Measurements from ENCODE around the gene CENPN.
A peak's percentile ranks its signal among the peaks of the same experiment; 100 is the strongest.

The CENPN gene

DNA sequence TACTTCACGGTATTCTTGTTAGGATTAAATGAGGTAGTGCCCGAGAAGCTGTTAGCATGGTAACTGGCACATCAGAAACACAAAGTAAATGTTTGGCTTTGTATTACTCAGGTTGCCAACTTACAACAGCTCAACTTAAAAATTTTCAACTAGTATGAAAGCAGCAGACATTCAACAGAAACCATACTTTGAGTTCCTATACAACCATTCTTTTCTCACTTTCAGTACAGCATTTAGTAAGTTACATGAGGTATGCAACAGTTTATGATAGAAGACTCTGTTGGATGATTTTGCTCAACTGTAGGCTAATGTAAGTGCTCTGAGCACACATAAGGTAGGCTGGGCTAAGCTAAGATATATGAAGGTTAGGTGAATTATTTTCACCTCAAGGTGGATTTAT, 7.7 kb downstream of the CENPN start:
- Histone ChIP-seq H4K20me1 (peaks cover 11% of the 10 kb centered on the region; the same call in 1 of the 2 replicates), H3K36me3 (peaks cover 95% of the 10 kb centered on the region), H3K27me3 (no peaks in the 10 kb centered on the region), H3K4me3 (no peak overlapping the region), H3K9me3 (no peaks in the 10 kb centered on the region), H3K9ac (no peak overlapping the region), H3K27ac (no peak overlapping the region), H3K4me2 (no peak overlapping the region), H3K4me1 (no peaks in the 10 kb centered on the region)
- no peak for TF ChIP-seq Cebpa-rat (IDR thresholded peaks at IDR 0.05)

DNA sequence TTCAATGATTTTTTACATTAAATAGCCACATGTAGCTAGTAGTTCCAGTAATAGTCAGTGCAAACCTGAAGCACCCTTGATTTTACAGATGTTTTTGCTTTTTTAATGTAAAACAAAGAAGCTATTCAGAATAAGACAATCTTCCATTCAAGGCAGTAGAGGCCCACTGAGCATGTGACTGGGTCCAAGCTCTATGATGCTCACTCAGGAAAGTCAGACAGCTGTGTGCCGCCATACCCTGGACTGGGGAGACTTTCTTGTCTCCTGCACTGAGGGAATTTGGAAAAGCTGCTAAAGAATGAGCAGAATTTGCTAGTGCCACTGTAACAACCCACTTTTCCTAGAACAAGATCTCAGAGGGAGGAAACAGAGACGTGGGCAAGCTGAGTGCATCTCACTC, 11.5 kb downstream of the CENPN start:
- Histone ChIP-seq H3K27ac (no peak overlapping the region), H3K4me2 (no peak overlapping the region), H3K9ac (no peak overlapping the region), H3K9me3 (no peaks in the 10 kb centered on the region), H3K27me3 (no peaks in the 10 kb centered on the region), H4K20me1 (no peaks in the 10 kb centered on the region), H3K4me1 (no peaks in the 10 kb centered on the region), H3K4me3 (no peak overlapping the region), H3K36me3 (peaks cover 98% of the 10 kb centered on the region)
- TF ChIP-seq Cebpa-rat (IDR thresholded peaks at IDR 0.05), result no peak

DNA sequence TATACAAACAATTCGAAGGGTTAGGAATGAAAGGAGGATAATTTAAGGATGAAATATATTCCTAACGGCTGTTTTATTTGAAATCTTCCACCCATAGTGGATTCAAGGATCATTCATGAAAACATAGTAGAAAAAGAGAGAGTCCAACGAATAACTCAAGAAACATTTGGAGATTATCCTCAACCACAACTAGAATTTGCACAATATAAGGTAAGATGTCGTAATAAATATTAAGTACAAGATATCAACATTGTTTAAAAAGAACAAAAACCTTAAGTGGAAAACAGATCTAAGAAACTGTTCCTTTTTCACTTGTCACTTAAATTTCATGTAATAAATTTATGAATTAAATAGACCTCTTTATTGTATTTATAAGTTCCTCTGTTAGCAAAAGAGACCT, 19.4 kb downstream of the CENPN start:
- Histone ChIP-seq H3K4me3 (no peak overlapping the region), H3K9ac (no peak overlapping the region), H3K9me3 (no peaks in the 10 kb centered on the region), H3K27me3 (no peaks in the 10 kb centered on the region), H3K4me2 (no peak overlapping the region), H4K20me1 (no peaks in the 10 kb centered on the region), H3K36me3 (peaks cover 90% of the 10 kb centered on the region), H3K27ac (no peak overlapping the region), H3K4me1 (no peaks in the 10 kb centered on the region)
- TF ChIP-seq Cebpa-rat (IDR thresholded peaks at IDR 0.05), result no peak

DNA sequence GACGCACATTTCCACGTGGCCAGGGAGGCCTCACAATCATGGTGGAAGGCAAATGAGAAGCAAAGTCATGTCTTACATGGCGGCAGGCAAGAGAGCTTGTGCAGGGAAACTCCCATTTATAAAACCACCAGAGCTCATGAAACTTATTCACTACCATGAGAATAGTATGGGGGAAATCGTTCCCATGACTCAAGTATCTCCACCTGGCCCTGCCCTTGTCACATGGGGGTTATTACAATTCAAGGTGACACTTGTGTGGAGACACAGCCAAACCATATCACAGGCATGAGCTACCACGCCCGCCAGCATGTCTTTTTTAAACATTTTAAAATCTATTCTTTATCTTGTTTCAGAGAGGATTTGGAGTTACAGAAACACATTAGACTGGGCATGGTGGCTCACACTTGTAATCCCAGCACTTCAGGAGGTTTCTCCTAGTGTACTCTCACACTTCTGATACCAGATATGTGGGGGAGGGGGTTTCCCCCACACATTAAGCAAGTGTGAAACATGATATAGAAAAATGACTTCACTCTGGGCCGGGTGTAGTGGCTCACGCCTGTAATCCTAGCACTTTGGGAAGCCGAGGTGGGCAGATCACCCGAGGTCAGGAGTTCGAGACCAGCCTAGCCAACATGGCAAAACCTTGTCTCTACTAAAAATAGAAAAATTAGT, 23.1 kb downstream of the CENPN start:
- Histone ChIP-seq H3K4me2 (no peak overlapping the region), H3K27ac (no peak overlapping the region), H3K9ac (no peak overlapping the region), H3K9me3 (no peaks in the 10 kb centered on the region), H3K4me3 (no peak overlapping the region), H3K27me3 (no peaks in the 10 kb centered on the region), H4K20me1 (no peaks in the 10 kb centered on the region), H3K4me1 (no peaks in the 10 kb centered on the region), H3K36me3 (peaks cover 67% of the 10 kb centered on the region)
- TF ChIP-seq Cebpa-rat (IDR thresholded peaks at IDR 0.05), result no peak

DNA sequence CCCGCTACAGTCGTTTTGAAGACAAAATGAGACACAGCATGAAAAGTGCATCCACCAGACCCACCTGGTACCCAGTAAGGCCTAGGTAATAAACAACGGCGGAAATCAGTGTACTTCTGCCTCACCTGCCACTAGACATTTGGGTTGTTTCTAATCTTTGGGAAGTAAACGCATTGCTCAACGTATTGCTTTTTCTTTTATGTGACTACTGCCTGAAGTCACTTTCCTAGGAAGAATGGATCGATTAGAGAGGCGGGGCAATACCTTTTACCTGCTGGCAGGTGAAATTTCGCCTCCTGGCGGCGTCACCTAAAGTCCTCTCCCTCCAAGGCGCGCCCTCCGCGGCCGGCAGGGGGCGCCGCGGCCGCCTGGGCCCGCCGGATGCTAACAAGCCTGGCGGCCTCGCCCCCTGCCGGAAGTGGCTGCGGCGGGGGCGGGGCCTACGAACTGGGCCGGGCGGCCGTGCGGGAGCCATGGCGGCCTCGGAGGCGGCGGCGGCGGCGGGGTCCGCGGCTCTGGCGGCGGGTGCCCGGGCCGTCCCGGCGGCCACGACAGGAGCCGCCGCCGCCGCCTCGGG, 28.5 kb downstream of the CENPN start, which contains the start of gene ATMIN:
Gene ATMIN, plus strand, starts transcription at position 445 of the 577 bp plus-strand sequence. Its CDS starts 29 bp downstream, at position 474.
- Histone ChIP-seq H3K4me3 (peak within 1 kb of the TSS; percentile 99), H3K27ac (peak within 1 kb of the TSS; percentile 88), H4K20me1 (peaks cover 42% of the 10 kb centered on the region), H3K36me3 (peaks cover 53% of the 10 kb centered on the region), H3K9ac (peak within 1 kb of the TSS; percentile 94), H3K4me2 (peak within 1 kb of the TSS; percentile 93), H3K27me3 (no peaks in the 10 kb centered on the region), H3K9me3 (no peaks in the 10 kb centered on the region), H3K4me1 (peaks cover 14% of the 10 kb centered on the region)
- TF ChIP-seq Cebpa-rat (IDR thresholded peaks at IDR 0.05), result no peak

DNA sequence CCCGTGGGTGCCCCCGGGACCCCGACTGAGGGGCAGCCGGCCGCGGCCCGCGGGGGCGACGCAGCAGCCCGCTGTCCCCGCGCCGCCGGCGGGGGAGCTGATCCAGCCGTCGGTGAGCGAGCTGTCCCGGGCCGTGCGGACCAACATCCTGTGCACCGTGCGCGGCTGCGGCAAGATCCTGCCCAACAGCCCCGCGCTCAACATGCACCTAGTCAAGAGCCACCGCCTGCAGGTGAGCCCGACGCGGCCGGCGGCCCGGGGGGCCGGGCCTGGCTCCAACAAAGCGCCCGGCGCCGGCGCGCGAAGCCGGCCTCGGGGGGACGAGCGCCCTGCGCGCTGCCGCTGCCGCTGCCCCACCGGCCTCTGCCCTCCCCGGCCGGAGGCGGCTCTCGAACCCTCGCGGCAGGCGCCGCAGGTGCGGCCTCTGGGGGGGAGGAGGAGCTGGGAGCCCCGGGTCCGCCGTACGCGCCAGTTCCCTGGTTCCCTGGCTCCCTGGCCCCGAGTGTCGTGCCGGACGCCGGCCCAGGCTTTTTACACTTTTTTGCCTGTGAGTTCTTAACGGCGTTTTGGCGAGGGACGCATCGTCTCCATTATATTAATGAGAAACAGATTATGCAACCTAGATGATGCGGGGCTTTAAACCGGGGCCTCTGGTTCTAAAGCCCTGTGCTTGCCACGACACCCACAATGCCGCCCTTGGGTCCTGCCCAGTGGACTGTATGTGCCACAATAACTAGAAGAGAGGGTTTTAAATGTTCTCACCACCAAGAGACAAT, 29.1 kb downstream of the CENPN start:
- TF ChIP-seq Cebpa-rat (IDR thresholded peaks at IDR 0.05), result no peak
- peaks cover 49% of the 10 kb centered on the region for H4K20me1 ChIP-seq

DNA sequence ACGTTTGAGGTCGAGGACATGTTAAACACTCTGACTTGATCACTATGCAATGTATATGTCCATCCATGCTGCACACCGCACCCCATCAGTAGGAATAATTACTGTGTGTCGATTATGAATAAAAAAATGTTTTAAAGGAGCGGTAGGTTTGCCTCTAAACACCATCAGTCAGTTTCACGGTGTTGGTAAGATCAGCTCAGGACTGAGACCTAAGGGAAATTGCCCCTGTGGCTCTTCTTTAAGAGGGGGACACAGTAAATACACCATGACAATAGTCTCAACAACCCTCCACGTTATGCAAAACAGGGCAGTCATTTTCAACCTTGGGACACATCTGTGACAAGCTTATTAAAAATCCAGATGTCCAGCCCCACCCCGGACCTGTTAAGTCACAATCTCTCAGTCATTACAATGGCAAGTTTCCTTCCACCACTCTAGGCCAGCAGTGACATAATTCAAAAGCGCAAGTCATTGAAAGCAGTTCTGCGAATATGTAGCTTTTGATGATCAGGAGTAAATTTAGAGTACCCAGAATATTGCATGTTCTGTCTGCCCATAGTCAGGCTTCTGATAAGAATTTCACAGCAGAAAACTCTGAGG, 29.8 kb downstream of the CENPN start:
- Histone ChIP-seq H3K9me3 (no peaks in the 10 kb centered on the region), H3K4me1 (peaks cover 14% of the 10 kb centered on the region), H4K20me1 (peaks cover 56% of the 10 kb centered on the region), H3K27me3 (no peaks in the 10 kb centered on the region), H3K36me3 (peaks cover 53% of the 10 kb centered on the region), H3K9ac (peak overlapping the region; percentile 94), H3K4me3 (peak overlapping the region; percentile 99), H3K4me2 (peak overlapping the region; percentile 93), H3K27ac (peak overlapping the region; percentile 88)
- TF ChIP-seq Cebpa-rat (IDR thresholded peaks at IDR 0.05), result no peak

More for the DNA sequence above, 29.1 kb downstream of the CENPN start:
- Histone ChIP-seq H3K9ac (peak overlapping the region; percentile 94), H3K27ac (peak overlapping the region; percentile 88), H3K4me3 (peak overlapping the region; percentile 99), H3K4me1 (peaks cover 14% of the 10 kb centered on the region), H3K4me2 (peak overlapping the region; percentile 93), H3K9me3 (no peaks in the 10 kb centered on the region), H3K27me3 (no peaks in the 10 kb centered on the region), H3K36me3 (peaks cover 53% of the 10 kb centered on the region)

DNA sequence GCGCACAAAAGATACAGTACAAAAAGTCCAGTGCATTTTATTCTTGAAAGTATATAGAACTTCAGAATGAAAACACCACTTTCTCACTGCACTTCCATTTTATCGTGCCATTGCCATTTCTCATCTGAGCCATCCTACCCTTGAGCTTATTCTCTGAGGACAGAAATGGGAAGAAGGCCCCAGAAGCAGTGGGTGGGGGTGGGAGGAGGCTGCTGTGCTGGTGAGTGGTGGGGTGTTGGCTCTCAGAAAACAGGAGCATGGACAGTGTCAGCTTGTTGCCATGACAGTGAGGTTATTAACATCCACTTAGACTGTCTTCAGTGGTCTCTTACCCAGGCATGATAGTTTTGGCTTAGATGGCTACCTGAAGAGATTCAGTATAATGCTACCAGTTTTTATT, 33.1 kb downstream of the CENPN start:
- no peak for TF ChIP-seq Cebpa-rat (IDR thresholded peaks at IDR 0.05)
- H3K27me3 ChIP-seq, result no peaks in the 10 kb centered on the region
- no peaks in the 10 kb centered on the region for H3K9me3 ChIP-seq
- peaks cover 60% of the 10 kb centered on the region for H4K20me1 ChIP-seq
- no peak overlapping the region for H3K9ac ChIP-seq
- H3K27ac ChIP-seq, result no peak overlapping the region
- peaks cover 77% of the 10 kb centered on the region for H3K36me3 ChIP-seq
- H3K4me2 ChIP-seq, result no peak overlapping the region
- no peak overlapping the region for H3K4me3 ChIP-seq
- H3K4me1 ChIP-seq, result peaks cover 14% of the 10 kb centered on the region

DNA sequence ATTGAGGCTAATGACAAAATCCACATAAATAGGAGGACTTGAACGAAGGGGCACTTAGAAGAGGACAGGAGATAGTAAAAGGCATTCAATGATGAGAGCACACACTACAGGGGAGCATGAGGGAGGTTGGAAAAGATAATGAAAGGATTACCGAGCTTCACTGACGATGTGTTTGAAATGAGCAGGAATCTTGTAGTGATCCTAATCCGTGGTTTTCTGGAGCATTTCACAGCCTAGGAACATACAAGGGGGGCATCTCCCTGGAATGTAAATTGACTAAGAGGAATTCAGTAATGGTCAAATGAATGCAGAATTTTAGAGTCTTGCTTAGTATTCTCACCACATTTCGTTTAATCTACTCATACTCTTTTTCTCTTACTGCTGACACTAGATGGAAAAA, 33.8 kb downstream of the CENPN start:
- H3K4me1 ChIP-seq, result peaks cover 14% of the 10 kb centered on the region
- H4K20me1 ChIP-seq, result peaks cover 60% of the 10 kb centered on the region
- H3K9ac ChIP-seq, result no peak overlapping the region
- H3K4me3 ChIP-seq, result no peak overlapping the region
- no peak overlapping the region for H3K27ac ChIP-seq
- no peak overlapping the region for H3K4me2 ChIP-seq
- no peak for TF ChIP-seq Cebpa-rat (IDR thresholded peaks at IDR 0.05)
- peaks cover 84% of the 10 kb centered on the region for H3K36me3 ChIP-seq
- no peaks in the 10 kb centered on the region for H3K27me3 ChIP-seq
- no peaks in the 10 kb centered on the region for H3K9me3 ChIP-seq
